ENCODE measurements around the gene FKBP8.

Gene FKBP8

DNA sequence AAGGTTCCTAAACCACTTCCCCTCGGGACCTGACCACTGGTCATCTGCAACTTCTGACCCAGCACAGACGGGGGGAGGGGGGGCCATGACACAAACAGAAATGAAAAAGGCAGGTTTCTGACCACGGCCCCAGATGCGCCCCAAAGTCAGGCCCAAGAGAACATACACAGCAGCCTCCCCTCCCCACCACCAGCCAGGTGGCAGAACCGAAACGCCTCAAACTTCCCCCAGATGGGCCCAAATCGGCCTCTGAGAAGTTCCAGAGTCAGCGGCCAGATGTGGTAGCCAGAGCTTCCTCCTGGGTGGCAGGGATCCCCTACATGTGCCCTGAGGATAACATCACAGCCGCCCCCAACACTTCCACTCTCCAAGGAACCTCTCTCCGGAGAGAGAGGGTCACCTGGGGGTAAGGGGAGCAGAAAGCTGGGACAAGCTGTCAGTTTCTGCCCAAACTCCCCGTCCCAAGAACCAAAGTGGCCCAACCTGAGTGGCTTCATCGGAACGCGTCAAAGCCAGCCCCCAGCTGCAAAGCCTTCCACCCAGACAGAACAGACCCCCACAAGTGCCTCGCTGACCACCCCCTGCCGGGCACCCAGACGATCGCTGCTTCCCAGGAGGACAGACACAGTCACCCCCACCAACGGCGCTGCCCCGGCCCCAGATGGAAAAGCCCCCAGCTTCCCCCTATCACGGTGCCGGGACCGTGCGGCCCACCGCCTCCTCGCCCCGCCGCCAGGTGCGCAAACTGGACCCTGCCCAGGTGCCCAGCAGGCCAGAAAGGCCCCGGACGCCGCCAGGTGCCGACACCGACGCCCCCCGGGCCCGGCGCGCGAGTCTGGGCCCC lies 22.3 kb downstream of the FKBP8 start:
- peak; percentile 45 to 46 for DNase-seq

DNA sequence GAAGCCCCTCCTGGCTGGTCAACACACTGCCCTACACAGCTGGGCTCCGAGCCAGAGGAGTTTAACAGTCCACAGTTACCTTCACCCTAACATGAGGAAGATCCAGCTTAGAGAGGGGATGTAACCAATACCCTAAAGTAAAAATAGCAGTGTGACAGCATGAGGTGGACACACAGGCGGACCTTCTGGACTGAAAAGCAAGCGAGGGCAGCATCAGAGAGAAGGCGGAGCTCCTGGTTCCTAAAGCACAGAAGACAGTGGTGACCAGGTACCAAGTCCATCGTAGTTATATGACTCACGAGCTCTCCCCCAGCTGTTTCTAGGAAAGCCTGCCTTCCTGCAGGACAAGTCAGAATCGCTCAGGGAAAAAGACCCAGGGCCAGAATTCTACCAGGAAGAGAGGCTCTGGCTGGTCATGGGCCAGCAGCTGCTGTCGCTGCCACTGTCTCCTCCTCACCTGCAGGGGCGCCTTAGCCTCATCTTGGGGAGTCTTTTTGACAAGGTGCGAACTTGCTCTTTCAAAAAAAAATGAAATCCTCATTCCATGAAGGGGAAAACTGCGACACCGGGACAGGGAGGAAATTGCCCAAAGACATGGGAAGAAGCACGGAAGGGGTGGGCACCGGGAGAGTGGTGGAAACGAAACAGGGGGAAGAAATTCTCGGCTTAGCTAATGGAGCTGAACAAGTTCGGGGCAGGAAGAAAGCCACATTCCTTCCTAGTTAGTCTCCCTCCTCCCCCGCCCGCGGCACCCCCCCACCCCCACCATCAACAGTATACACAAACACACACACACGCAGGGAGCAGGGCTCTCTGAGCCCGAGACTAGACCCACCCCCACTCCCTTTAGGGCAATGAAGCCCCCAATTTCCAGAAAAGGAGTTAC lies 23.2 kb downstream of the FKBP8 start:
- DNase-seq = peak; percentile 35 to 39

DNA sequence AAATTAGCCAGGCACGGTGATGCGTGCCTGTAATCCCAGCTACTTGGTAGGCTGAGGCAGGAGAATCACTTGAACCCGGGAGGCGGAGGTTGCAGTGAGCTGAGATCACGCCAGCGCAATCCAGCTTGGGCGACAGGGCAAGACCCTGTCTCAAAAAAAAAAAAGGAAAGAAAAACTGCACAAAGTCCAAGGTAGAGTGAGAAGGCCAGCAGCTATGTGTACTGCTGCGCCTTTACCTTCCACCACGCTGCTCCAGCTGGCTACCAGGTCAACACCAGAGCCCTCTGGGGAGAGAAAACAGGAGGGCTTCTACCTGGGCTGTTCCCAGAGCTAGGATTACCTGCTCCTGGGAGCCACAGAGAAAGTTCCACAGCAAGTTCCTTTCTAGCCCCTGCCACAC lies 24.7 kb downstream of the FKBP8 start:
- DNase-seq = no peak

- peak in 1 of 2 donors; percentile 18 for DNase-seq
These were observed 25.8 kb downstream of the FKBP8 start for GRCh38 chr19:18517606-18518005.

GRCh38 chr19:18515959-18516358 lies 27.4 kb downstream of the FKBP8 start:
- no peak for DNase-seq

- DNase-seq = peak; percentile 70 to 77
These were observed 28.3 kb downstream of the FKBP8 start for GRCh38 chr19:18514800-18515682.

GRCh38 chr19:18513868-18514267 lies 29.5 kb downstream of the FKBP8 start:
- no peak for DNase-seq

- DNase-seq = no peak
These were observed 33.2 kb downstream of the FKBP8 start for GRCh38 chr19:18510216-18510615.

DNA sequence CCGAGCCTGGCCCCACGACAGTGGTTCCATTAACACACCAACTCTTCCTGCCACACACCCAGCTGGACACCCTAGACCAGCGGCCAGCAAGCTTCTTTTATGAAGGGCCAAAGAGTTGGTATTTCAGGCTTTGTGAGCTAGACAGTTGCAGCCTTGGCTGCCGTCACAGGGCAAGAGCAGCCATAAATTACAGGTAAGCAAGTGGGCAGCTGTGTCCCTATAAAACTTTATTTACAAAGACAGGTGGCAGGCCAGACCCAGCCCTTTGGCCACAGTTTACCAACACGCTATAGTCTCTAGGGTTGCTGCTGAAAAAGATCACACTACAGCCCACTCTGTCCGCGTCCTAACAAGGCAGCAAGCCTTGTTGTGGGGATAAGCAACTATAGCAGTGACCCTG lies 34.8 kb downstream of the FKBP8 start:
- no peak for DNase-seq

GRCh38 chr19:18507727-18508440 lies 35.5 kb downstream of the FKBP8 start:
- DNase-seq = no peak

DNA sequence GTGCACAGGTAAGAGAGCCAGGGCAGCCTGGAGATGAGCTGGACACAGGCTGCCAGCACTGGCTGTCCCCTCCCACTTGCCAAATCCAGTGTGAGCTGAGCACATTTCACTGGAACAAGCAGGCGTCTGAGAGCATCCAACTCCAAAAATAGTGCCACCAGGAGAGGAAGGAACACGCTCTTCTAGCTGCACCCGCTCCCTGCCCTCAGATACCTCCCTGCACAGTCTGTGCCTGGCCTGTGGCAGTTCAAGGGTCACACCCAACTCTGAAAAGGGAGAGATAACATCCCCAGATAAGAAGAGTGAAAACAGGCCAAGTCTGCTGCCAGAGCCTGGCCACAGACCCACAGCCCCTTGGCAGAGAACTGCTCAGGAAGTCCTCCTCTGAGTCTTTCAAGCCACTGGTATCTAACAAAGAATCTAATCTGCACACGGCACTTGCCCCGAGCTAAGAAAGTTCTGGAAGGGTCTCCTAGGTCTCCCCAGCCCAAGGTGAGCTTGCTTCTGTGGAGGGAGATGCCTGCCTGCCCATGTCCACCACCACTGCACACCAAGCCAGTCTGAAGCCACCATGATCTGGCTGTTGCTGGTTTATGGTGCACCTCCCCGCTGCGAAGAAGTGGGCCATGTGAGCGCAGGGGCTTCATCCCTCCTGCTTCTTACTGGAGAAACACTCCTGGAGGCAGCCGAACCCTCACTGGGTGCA lies 36.2 kb downstream of the FKBP8 start:
- DNase-seq = no peak

DNA sequence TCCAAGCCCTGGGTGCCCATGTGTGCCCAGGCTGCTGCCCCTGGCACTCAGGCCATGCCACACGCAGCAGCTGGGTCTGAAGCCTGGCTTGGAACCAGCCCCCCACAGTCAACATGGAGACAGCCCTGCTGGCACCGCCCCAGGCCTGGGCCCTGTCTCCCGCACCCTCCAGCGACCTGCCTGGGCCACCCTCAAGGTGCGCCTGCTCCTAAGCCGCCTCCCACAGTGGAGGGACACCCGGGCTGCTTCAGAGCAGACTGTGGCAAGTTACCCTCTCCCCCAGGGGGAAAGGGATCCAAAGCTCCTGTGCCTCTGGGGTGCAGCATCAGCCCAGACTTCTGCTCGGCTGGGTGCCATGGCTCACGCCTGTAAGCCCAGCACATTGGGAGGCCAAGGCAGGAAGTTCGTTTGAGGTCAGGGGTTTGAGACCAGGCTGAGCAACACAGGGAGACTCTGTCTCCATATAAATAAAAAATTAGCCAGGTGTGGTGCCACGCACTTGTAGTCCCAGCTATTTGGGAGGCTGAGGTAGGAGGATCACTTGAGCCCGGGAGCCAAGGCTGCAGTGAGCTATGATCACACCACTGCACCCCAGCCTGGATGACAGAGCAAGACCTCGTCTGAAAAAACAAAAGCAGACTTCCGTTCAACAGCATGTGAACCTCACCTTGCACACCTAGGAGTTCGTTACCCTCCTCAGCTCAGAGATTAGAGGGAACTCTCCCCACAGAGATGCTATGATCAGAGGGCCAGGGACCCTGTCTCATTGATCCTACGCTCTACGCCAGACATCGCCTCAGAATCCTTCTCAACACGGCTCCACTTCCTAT lies 37.1 kb downstream of the FKBP8 start:
- no peak for DNase-seq

- no peak for DNase-seq
These were observed 38.3 kb downstream of the FKBP8 start for GRCh38 chr19:18504886-18505610.

- DNase-seq = peak in 1 of 2 donors; percentile 7
These were observed 39.1 kb downstream of the FKBP8 start for GRCh38 chr19:18503971-18504885.

DNA sequence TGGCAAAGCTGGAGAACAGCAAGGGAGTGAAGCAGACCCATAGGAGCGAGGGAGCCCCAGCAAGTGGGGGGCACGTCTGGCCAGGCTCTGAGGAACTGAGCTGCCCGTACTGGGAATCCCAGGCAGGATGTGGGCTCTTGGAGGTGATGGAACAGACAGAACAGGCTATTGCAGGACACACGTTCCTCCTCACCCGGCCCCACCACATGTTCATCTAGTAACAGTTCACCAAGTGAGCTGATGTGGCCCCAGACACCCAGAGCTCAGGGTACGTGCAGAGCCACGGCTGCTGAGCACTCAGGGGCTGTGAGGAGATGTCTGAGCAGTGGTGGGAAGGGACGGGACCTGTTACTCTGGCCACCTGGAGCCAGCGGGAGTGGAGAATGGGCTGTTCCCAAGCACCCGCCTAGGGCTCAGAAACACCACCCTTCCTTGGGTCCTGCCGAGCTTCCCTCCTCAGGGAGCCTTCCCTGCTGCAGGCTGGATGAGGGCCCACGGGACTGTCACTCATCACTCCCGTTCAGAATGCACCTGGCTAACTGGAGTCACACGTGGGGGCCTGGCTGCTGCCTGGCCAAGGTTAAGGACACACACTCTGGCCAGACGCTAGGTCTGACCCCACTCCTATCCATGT lies 39.9 kb downstream of the FKBP8 start:
- no peak for DNase-seq

- DNase-seq = peak; percentile 52 to 77
These were observed 40.6 kb downstream of the FKBP8 start for GRCh38 chr19:18502638-18503294.

DNA sequence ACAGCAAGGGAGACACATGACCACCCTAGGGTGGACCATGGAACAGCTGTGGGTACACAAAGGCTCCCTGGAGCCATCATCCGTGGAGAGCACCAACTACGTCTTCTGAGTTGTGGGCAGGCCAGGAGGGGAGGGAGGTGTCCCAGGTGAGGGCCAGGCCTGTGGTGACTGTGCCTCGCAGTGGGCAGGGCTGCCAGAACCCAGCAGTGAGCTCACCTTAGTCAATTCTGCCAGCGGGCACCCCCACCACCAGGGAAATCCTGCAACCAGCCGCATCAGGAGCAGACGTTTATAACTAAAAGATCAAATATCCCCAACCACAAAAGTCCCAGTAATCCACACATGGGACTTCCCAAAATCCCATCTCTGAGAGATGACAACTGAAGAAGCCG lies 41.1 kb downstream of the FKBP8 start:
- DNase-seq = no peak

DNA sequence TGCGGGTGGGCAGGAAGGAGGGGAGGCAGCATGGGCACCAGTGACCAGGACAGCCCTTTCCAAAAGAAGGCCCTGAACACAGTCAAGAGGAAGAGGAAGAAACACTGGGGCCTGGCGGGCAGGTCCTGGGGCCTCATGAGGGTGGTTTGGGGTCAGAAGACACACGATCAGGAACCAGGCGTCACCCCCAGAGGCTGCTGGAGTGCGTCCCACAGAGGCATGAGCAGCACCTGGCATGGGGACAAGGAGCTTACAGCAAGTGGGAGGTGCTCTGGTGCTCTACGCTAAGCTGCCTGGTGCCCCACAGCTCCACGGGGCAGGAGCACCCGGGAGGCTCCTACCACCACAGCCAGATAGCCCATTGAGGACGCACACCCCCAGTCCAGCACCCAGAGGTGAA lies 41.5 kb downstream of the FKBP8 start:
- DNase-seq = no peak

Measured in inflammatory macrophage treated with lipopolysaccharide for 1 hour (primary cell).